B cell (primary cell): Measurements from ENCODE around the gene TRDN. TPM values are rescaled to one million over a fixed set of nuclear protein-coding genes. Genes with fewer than 3 reads are reported as not detected.

ENCODE experiments used
- ATAC-seq: fragments of 200-7000 bp; cut with Tn5 transposase; one replicate; pipeline ENCODE4 v1.10.0; 2021; ENCODE audit warnings: low read depth, mild to moderate bottlenecking, moderate number of reproducible peaks, moderate library complexity
- CTCF ChIA-PET: fragments of 350-600 bp; sonication (Branson Sonifier 250); formaldehyde crosslinking; loops from one replicate; lab custom pipeline; 2021; ENCODE audit warnings: antibody characterized with exemption, inconsistent platforms; lab: Charles Lee
- POLR2A ChIA-PET: fragments of 350-600 bp; sonication (Branson Sonifier 250); formaldehyde crosslinking; loops from one replicate; lab custom pipeline; 2021; ENCODE audit warnings: antibody characterized with exemption; lab: Charles Lee
- DNase-seq: peaks from one replicate; pipeline ENCODE4 v3.0.0; 2013
- H2AFZ ChIP-seq: 2 replicates; pipeline ENCODE4 v1.6.1; 2012; ENCODE audit warnings: mild to moderate bottlenecking, low read depth, low read length; ENCODE audit not compliant: insufficient read depth, poor library complexity, severe bottlenecking
- H3K27ac ChIP-seq, 2 donors: 1 replicate in 1 of 2; 2 replicates in 1 of 2; pipeline ENCODE4 v1.5.1; 2012 to 2013; ENCODE audit warnings: low read length in 2 of 2, mild to moderate bottlenecking in 2 of 2, moderate library complexity in 1 of 2
- H3K27me3 ChIP-seq, 4 experiments: fragments of 200-600 bp in 1 of 4; sonication (generic) in 1 of 4; replicated peaks in 1 of 4; 1 replicate in 2 of 4; 2 replicates in 2 of 4; pipeline versions ENCODE4 v1.6.1 to v1.7.0; 2013 to 2016; ENCODE audit warnings: low read length in 3 of 4, mild to moderate bottlenecking in 2 of 4, mixed read lengths in 1 of 4, moderate library complexity in 1 of 4; ENCODE audit not compliant: insufficient read depth in 4 of 4, control insufficient read depth in 3 of 4; ENCODE audit errors: control extremely low read depth in 1 of 4
- H3K36me3 ChIP-seq, 2 experiments: replicated peaks in 1 of 2; 1 replicate in 1 of 2; 2 replicates in 1 of 2; pipeline versions ENCODE4 v1.6.1 to v1.7.1; 2013; ENCODE audit warnings: low read length in 1 of 2; ENCODE audit not compliant: insufficient read depth in 2 of 2, control insufficient read depth in 1 of 2; ENCODE audit errors: control extremely low read depth in 1 of 2, extremely low read depth in 1 of 2
- H3K4me1 ChIP-seq, 2 donors: fragments of 200-600 bp in 1 of 2; sonication (generic) in 1 of 2; 1 replicate in 1 of 2; 2 replicates in 1 of 2; pipeline versions ENCODE4 v1.5.1 to v1.6.1; 2013 to 2017; ENCODE audit warnings: low read length in 2 of 2; ENCODE audit not compliant: control insufficient read depth in 2 of 2, insufficient read depth in 2 of 2
- H3K4me2 ChIP-seq: replicated peaks from 2 replicates; pipeline ENCODE3; 2012; ENCODE audit warnings: mild to moderate bottlenecking, low read depth, low read length; ENCODE audit not compliant: poor library complexity, severe bottlenecking
- H3K4me3 ChIP-seq, 5 experiments: fragments of 200-600 bp in 1 of 5; sonication (generic) in 1 of 5; 1 replicate in 3 of 5; 2 replicates in 2 of 5; pipeline versions ENCODE4 v1.5.1 to v1.7.0; 2011 to 2016; ENCODE audit warnings: low read length in 4 of 5, mild to moderate bottlenecking in 4 of 5, low read depth in 2 of 5, control low read depth in 1 of 5, moderate library complexity in 1 of 5; ENCODE audit not compliant: insufficient read depth in 1 of 5; ENCODE audit errors: control extremely low read depth in 1 of 5, extremely low read depth in 1 of 5
- H3K79me2 ChIP-seq: fragments of 200-600 bp; sonication (generic); one replicate; pipeline ENCODE4 v1.6.0; 2016; ENCODE audit warnings: low read length; ENCODE audit not compliant: control insufficient read depth, insufficient read depth
- H3K9ac ChIP-seq: fragments of 200-600 bp; sonication (generic); 2 replicates; pipeline ENCODE4 v1.6.1; 2017; ENCODE audit warnings: mild to moderate bottlenecking, low read length, moderate library complexity
- H3K9me3 ChIP-seq, 3 donors: one replicate each; pipeline versions ENCODE4 v1.6.1 to v1.7.1; 2013; ENCODE audit warnings: low read length in 2 of 3; ENCODE audit not compliant: control insufficient read depth in 2 of 3, insufficient read depth in 1 of 3; ENCODE audit errors: control extremely low read depth in 1 of 3
- H4K20me1 ChIP-seq: 2 replicates; pipeline ENCODE4 v1.6.0; 2012; ENCODE audit warnings: mild to moderate bottlenecking, low read length; ENCODE audit not compliant: insufficient read depth, control insufficient read depth, poor library complexity, severe bottlenecking
- H3K27ac Mint-ChIP-seq: one replicate; pipeline ENCODE4 v1.8.0; 2021; ENCODE audit warnings: mixed read lengths
- H3K27me3 Mint-ChIP-seq: one replicate; pipeline ENCODE4 v1.8.0; 2021; ENCODE audit warnings: mixed read lengths
- H3K4me1 Mint-ChIP-seq: one replicate; pipeline ENCODE4 v1.8.0; 2021; ENCODE audit warnings: mixed read lengths
- H3K4me3 Mint-ChIP-seq: one replicate; pipeline ENCODE4 v1.8.0; 2021; ENCODE audit warnings: mixed read lengths
- H3K9me3 Mint-ChIP-seq: one replicate; pipeline ENCODE4 v1.8.0; 2022; ENCODE audit warnings: mixed read lengths; ENCODE audit not compliant: insufficient read depth
- EZH2 ChIP-seq: IDR thresholded peaks from 2 replicates; pipeline ENCODE4 v1.6.1; 2012; ENCODE audit warnings: borderline replicate concordance, low read depth, mild to moderate bottlenecking, moderate library complexity, low read length; ENCODE audit not compliant: insufficient read depth, poor library complexity, severe bottlenecking
- WGBS: methylation state at CpG from one replicate; pipeline ENCODE4 v1.1.5; 2013; ENCODE audit warnings: missing lambda C conversion rate; ENCODE audit not compliant: insufficient coverage; 5-methylcytosine and 5-hydroxymethylcytosine counted together
- intact Hi-C: fragments of 100-400 bp; cut with micrococcal nuclease; formaldehyde crosslinking; loops from one replicate; pipeline ENCODE4 v1.10.0; 2022
- polyA plus RNA-seq: library from polyadenylated mRNA; depleted of rRNA; stranded (reverse); fragments of >200 nt; gene quantifications from 2 replicates; pipeline ENCODE4 v1.2.3, GENCODE V29; 2012
- total RNA-seq, 2 donors: library from RNA; stranded (reverse); fragments of 120-200 nt in 1 of 2; gene quantifications; 1 replicate in 1 of 2; 2 replicates in 1 of 2; pipeline versions ENCODE4 v1.2.3 to v1.2.4, GENCODE V29; 2013 to 2022
- TF ChIP-seq, protein P1 (sequence below): fragments of 200-600 bp; IDR thresholded peaks from one replicate; pipeline ENCODE4 v1.8.0; 2022; ENCODE audit warnings: antibody characterized with exemption, mild to moderate bottlenecking

Gene TRDN
- total and polyA plus RNA-seq, 2 donors (not counting 1 experiment from before 2014, with no cell fraction given), result not detected

- Mint-ChIP-seq H3K27me3 (no peaks in the 10 kb centered on the region), H3K9me3 (no peaks in the 10 kb centered on the region), H3K27ac (no peak overlapping the region), H3K4me1 (no peaks in the 10 kb centered on the region), H3K4me3 (no peak overlapping the region)
- POLR2A ChIA-PET, result no interaction called here
- no peak overlapping the region for H3K27ac ChIP-seq
- no peaks in the 10 kb centered on the region for H3K36me3 ChIP-seq
- no peaks in the 10 kb centered on the region for H3K9me3 ChIP-seq
- intact Hi-C loops, result no loop called here
- no peaks in the 10 kb centered on the region for H3K4me1 ChIP-seq
- CTCF ChIA-PET, result no interaction called here
- no peak overlapping the region for H3K4me2 ChIP-seq
- no peaks in the 10 kb centered on the region for H4K20me1 ChIP-seq
- WGBS, result no CpG with 5 or more reads among the region's 2 CpGs
- no peak for DNase-seq
- H3K9ac ChIP-seq, result no peak overlapping the region
- H2AFZ ChIP-seq, result no peak overlapping the region
- H3K4me3 ChIP-seq, result no peak overlapping the region
- no peaks in the 10 kb centered on the region for H3K27me3 ChIP-seq
- H3K79me2 ChIP-seq, result no peaks in the 10 kb centered on the region
- no peak for TF ChIP-seq EZH2
- TF ChIP-seq, protein P1, sequence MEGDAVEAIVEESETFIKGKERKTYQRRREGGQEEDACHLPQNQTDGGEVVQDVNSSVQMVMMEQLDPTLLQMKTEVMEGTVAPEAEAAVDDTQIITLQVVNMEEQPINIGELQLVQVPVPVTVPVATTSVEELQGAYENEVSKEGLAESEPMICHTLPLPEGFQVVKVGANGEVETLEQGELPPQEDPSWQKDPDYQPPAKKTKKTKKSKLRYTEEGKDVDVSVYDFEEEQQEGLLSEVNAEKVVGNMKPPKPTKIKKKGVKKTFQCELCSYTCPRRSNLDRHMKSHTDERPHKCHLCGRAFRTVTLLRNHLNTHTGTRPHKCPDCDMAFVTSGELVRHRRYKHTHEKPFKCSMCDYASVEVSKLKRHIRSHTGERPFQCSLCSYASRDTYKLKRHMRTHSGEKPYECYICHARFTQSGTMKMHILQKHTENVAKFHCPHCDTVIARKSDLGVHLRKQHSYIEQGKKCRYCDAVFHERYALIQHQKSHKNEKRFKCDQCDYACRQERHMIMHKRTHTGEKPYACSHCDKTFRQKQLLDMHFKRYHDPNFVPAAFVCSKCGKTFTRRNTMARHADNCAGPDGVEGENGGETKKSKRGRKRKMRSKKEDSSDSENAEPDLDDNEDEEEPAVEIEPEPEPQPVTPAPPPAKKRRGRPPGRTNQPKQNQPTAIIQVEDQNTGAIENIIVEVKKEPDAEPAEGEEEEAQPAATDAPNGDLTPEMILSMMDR, result no peak
- no peak for ATAC-seq
Measured at GRCh38 chr6:123594776-123595175, 42.0 kb downstream of the TRDN start.

- Histone ChIP-seq H3K27me3 (no peaks in the 10 kb centered on the region), H2AFZ (no peak overlapping the region), H3K4me3 (no peak overlapping the region), H4K20me1 (no peaks in the 10 kb centered on the region), H3K79me2 (no peaks in the 10 kb centered on the region), H3K9me3 (no peaks in the 10 kb centered on the region), H3K36me3 (no peaks in the 10 kb centered on the region), H3K27ac (no peak overlapping the region), H3K4me2 (no peak overlapping the region), H3K9ac (no peak overlapping the region), H3K4me1 (no peaks in the 10 kb centered on the region)
- POLR2A ChIA-PET, result no interaction called here
- intact Hi-C loops, result no loop called here
- H3K27me3 Mint-ChIP-seq, result no peaks in the 10 kb centered on the region
- ATAC-seq (no peak), DNase-seq (no peak)
- TF ChIP-seq EZH2, result no peak
- TF ChIP-seq, protein P1, result no peak
- no peak overlapping the region for H3K4me3 Mint-ChIP-seq
- CTCF ChIA-PET, result no interaction called here
- WGBS, result no CpG with 5 or more reads among the region's 2 CpGs
- H3K4me1 Mint-ChIP-seq, result no peaks in the 10 kb centered on the region
- no peaks in the 10 kb centered on the region for H3K9me3 Mint-ChIP-seq
- H3K27ac Mint-ChIP-seq, result no peak overlapping the region
Measured at GRCh38 chr6:123592426-123592825, 44.3 kb downstream of the TRDN start.
